ENCODE data around the gene ZNF483. TPM values are rescaled to one million over a fixed set of nuclear protein-coding genes. Genes with fewer than 3 reads are reported as not detected.

Gene ZNF483
- 0.26 and 0.51 TPM in 2 replicates for total RNA-seq

GRCh38 chr9:111525056-111525977, at the start of gene ZNF483:
Gene ZNF483 (plus strand): TSS chr9:111525179. CDS start chr9:111527396, 2,217 bp downstream.
- DNase-seq (ENCODE audit: low read depth) (peak; percentile 86), FAIRE-seq (no peak)
- H3K27me3 ChIP-seq (ENCODE audit: control insufficient read depth, insufficient read depth, low read length), result no peaks in the 10 kb centered on the region
- H3K36me3 ChIP-seq (ENCODE audit: control insufficient read depth, insufficient read depth, low read length), result no peaks in the 10 kb centered on the region
- no peak for TF ChIP-seq CTCF (IDR thresholded peaks at IDR 0.05; ENCODE audit: insufficient read depth, low read length, severe bottlenecking)
- peak within 1 kb of the TSS; percentile 74 for H3K4me3 ChIP-seq (ENCODE audit: low read depth, low read length)

- TF ChIP-seq CTCF (IDR thresholded peaks at IDR 0.05; ENCODE audit: insufficient read depth, low read length, severe bottlenecking), result no peak
- H3K4me3 ChIP-seq (ENCODE audit: low read depth, low read length), result no peak overlapping the region
- H3K27me3 ChIP-seq (ENCODE audit: control insufficient read depth, insufficient read depth, low read length), result no peaks in the 10 kb centered on the region
- DNase-seq (ENCODE audit: low read depth) (no peak), FAIRE-seq (no peak)
- H3K36me3 ChIP-seq (ENCODE audit: control insufficient read depth, insufficient read depth, low read length), result no peaks in the 10 kb centered on the region
Observed at GRCh38 chr9:111475195-111475594, 49.8 kb upstream of the ZNF483 start.

- no peaks in the 10 kb centered on the region for H3K36me3 ChIP-seq (ENCODE audit: control insufficient read depth, insufficient read depth, low read length)
- DNase-seq (ENCODE audit: low read depth) (no peak), FAIRE-seq (no peak)
- no peak overlapping the region for H3K4me3 ChIP-seq (ENCODE audit: low read depth, low read length)
- no peaks in the 10 kb centered on the region for H3K27me3 ChIP-seq (ENCODE audit: control insufficient read depth, insufficient read depth, low read length)
- no peak for TF ChIP-seq CTCF (IDR thresholded peaks at IDR 0.05; ENCODE audit: insufficient read depth, low read length, severe bottlenecking)
Observed at GRCh38 chr9:111477677-111478076, 47.3 kb upstream of the ZNF483 start.

GRCh38 chr9:111481885-111482636, 42.9 kb upstream of the ZNF483 start:
- H3K36me3 ChIP-seq (ENCODE audit: control insufficient read depth, insufficient read depth, low read length), result no peaks in the 10 kb centered on the region
- no peaks in the 10 kb centered on the region for H3K27me3 ChIP-seq (ENCODE audit: control insufficient read depth, insufficient read depth, low read length)
- FAIRE-seq (no peak), DNase-seq (ENCODE audit: low read depth) (peak; percentile 62)
- peak overlapping the region; percentile 92 for H3K4me3 ChIP-seq (ENCODE audit: low read depth, low read length)
- TF ChIP-seq CTCF (IDR thresholded peaks at IDR 0.05; ENCODE audit: insufficient read depth, low read length, severe bottlenecking), result no peak

- no peak for FAIRE-seq
- no peaks in the 10 kb centered on the region for H3K27me3 ChIP-seq (ENCODE audit: control insufficient read depth, insufficient read depth, low read length)
- no peaks in the 10 kb centered on the region for H3K36me3 ChIP-seq (ENCODE audit: control insufficient read depth, insufficient read depth, low read length)
- peak; percentile 18 for DNase-seq (ENCODE audit: low read depth)
- peak overlapping the region; percentile 92 for H3K4me3 ChIP-seq (ENCODE audit: low read depth, low read length)
- no peak for TF ChIP-seq CTCF (IDR thresholded peaks at IDR 0.05; ENCODE audit: insufficient read depth, low read length, severe bottlenecking)
Observed at GRCh38 chr9:111482694-111483438, 42.1 kb upstream of the ZNF483 start.
